Mesendoderm (in vitro differentiated cells): ENCODE measurements around the gene FGF23.

ENCODE experiments used
- DNase-seq: peaks from one replicate; pipeline ENCODE4 v3.0.0; 2013
- H2AK5ac ChIP-seq: 2 replicates; pipeline ENCODE4 v1.6.1; 2013; ENCODE audit warnings: low read length, inconsistent platforms
- H2BK120ac ChIP-seq: 2 replicates; pipeline ENCODE4 v1.6.1; 2013; ENCODE audit warnings: low read depth, mild to moderate bottlenecking, low read length, moderate library complexity, mixed read lengths
- H2BK15ac ChIP-seq: replicated peaks from 2 replicates; pipeline ENCODE4 v1.6.1; 2013; ENCODE audit warnings: low read depth, mild to moderate bottlenecking, moderate library complexity
- H2BK5ac ChIP-seq: 2 replicates; pipeline ENCODE4 v1.6.1; 2013; ENCODE audit warnings: low read length, inconsistent platforms
- H3K18ac ChIP-seq: 2 replicates; pipeline ENCODE4 v1.6.1; 2013; ENCODE audit warnings: mild to moderate bottlenecking, low read length, mixed read lengths
- H3K23ac ChIP-seq: one replicate; pipeline ENCODE4 v1.6.1; 2013; ENCODE audit warnings: low read length
- H3K27ac ChIP-seq: 2 replicates; pipeline ENCODE4 v1.5.1; 2013; ENCODE audit warnings: low read depth, mild to moderate bottlenecking, inconsistent platforms, low read length, moderate library complexity
- H3K27me3 ChIP-seq: 2 replicates; pipeline ENCODE4 v1.6.1; 2013; ENCODE audit warnings: low read length, control low read depth, mild to moderate bottlenecking, inconsistent platforms; ENCODE audit not compliant: insufficient read depth, poor library complexity
- H3K36me3 ChIP-seq: 2 replicates; pipeline ENCODE4 v1.6.1; 2013; ENCODE audit warnings: low read length, inconsistent platforms; ENCODE audit not compliant: control insufficient read depth, insufficient read depth
- H3K4ac ChIP-seq: one replicate; pipeline ENCODE4 v1.6.1; 2013; ENCODE audit warnings: low read depth, mild to moderate bottlenecking, low read length, moderate library complexity
- H3K4me1 ChIP-seq: 2 replicates; pipeline ENCODE4 v1.6.1; 2013; ENCODE audit warnings: low read depth, low read length, inconsistent platforms; ENCODE audit not compliant: control insufficient read depth
- H3K4me2 ChIP-seq: 2 replicates; pipeline ENCODE4 v1.6.1; 2013; ENCODE audit warnings: low read length
- H3K4me3 ChIP-seq: 2 replicates; pipeline ENCODE4 v1.5.1; 2013; ENCODE audit warnings: mild to moderate bottlenecking, low read length
- H3K56ac ChIP-seq: one replicate; pipeline ENCODE4 v1.6.1; 2013; ENCODE audit warnings: low read length
- H3K79me1 ChIP-seq: 2 replicates; pipeline ENCODE4 v1.6.1; 2013; ENCODE audit warnings: low read length, inconsistent platforms
- H3K79me2 ChIP-seq: 2 replicates; pipeline ENCODE4 v1.6.1; 2013; ENCODE audit warnings: mild to moderate bottlenecking, low read length; ENCODE audit not compliant: control insufficient read depth, insufficient read depth
- H3K9ac ChIP-seq: 2 replicates; pipeline ENCODE4 v1.6.1; 2013; ENCODE audit warnings: low read length, inconsistent platforms
- H4K5ac ChIP-seq: one replicate; pipeline ENCODE4 v1.6.1; 2013; ENCODE audit warnings: low read length
- H4K8ac ChIP-seq: one replicate; pipeline ENCODE4 v1.6.1; 2013; ENCODE audit warnings: low read depth, mild to moderate bottlenecking, control low read depth, low read length, moderate library complexity
- WGBS: extraction: QIAGEN DNeasy Blood & Tissue Kit; methylation state at CpG from one replicate; pipeline ENCODE4 v1.1.7; 2013; ENCODE audit warnings: low lambda C conversion rate, missing lambda C conversion rate; ENCODE audit not compliant: insufficient coverage; ENCODE audit errors: extremely low coverage; 5-methylcytosine and 5-hydroxymethylcytosine counted together

FGF23 gene

DNA sequence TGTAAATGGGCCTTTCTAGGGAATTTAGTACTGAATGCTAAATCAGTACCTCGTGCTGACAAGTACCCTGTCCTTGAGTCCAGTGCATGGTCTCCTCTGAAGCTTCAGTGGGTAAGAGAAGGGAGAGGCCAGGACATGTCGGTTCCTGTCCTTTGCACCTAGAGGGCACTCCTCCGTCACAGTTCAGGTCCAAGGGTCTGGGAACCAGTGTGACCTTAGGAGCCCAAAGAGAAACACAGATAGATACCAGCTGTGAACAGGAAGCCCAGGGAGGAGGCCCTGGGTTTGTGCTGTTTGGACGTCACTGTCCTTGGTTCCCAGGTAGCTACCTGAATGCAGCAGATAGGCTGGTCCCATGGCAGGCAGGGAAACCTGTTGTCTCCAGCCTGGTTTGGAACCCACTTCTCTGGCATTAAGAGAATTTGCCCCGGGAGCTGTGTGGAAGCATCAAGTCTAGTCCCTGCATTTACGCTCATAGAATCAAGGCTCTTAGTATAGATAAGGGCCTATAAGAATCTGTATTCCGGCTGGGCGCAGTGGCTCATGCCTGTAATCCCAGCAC is 3.9 kb upstream of the FGF23 start:
- Histone ChIP-seq H3K36me3 (no peaks in the 10 kb centered on the region), H3K4ac (no peak overlapping the region), H3K27ac (no peak overlapping the region), H3K56ac (no peak overlapping the region), H3K9ac (no peak overlapping the region), H3K23ac (no peak overlapping the region), H3K4me1 (peaks cover 2% of the 10 kb centered on the region), H3K4me3 (no peak overlapping the region), H3K18ac (no peak overlapping the region), H3K79me1 (no peaks in the 10 kb centered on the region), H3K27me3 (no peaks in the 10 kb centered on the region), H3K4me2 (no peak overlapping the region), H4K5ac (no peak overlapping the region), H2BK5ac (no peak overlapping the region), H4K8ac (no peak overlapping the region), H3K79me2 (no peaks in the 10 kb centered on the region), H2BK15ac (no peak overlapping the region), H2AK5ac (no peak overlapping the region), H2BK120ac (no peak overlapping the region)
- no CpG with 5 or more reads among the region's 8 CpGs for WGBS
- DNase-seq: peak; percentile 93

DNA sequence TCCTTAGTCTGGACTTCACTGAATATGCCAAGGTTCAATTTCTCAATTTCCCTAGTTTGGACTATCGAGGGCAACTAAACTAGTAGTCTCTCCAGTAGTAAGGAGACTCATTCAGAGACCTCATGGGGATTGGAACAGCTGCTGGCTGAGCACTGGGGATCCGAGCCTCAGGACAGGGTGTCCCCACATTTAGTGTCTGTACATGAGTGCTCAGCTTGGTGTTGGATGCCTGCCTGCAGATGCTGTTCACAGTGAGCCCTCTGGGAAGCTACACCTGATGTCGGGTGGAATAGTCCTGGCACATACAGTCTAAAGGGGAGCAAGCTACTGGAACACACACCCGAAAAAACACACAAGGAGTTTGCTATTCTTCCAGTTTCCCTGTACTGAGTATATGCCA is 820 bp upstream of the FGF23 start:
- H3K9ac ChIP-seq: no peak overlapping the region
- H3K4me2 ChIP-seq: no peak overlapping the region
- no peaks in the 10 kb centered on the region for H3K79me1 ChIP-seq
- peaks cover 2% of the 10 kb centered on the region for H3K4me1 ChIP-seq
- no peak overlapping the region for H3K56ac ChIP-seq
- H3K36me3 ChIP-seq: no peaks in the 10 kb centered on the region
- no peak overlapping the region for H3K27ac ChIP-seq
- H3K4ac ChIP-seq: no peak overlapping the region
- H2BK120ac ChIP-seq: no peak overlapping the region
- WGBS: no CpG with 5 or more reads among the region's 4 CpGs
- no peak overlapping the region for H4K5ac ChIP-seq
- DNase-seq: no peak
- H3K27me3 ChIP-seq: no peaks in the 10 kb centered on the region
- H3K4me3 ChIP-seq: no peak overlapping the region
- no peak overlapping the region for H3K18ac ChIP-seq
- no peak overlapping the region for H2BK5ac ChIP-seq
- no peak overlapping the region for H3K23ac ChIP-seq
- H3K79me2 ChIP-seq: no peaks in the 10 kb centered on the region
- no peak overlapping the region for H4K8ac ChIP-seq
- H2AK5ac ChIP-seq: no peak overlapping the region
- H2BK15ac ChIP-seq: no peak overlapping the region

DNA sequence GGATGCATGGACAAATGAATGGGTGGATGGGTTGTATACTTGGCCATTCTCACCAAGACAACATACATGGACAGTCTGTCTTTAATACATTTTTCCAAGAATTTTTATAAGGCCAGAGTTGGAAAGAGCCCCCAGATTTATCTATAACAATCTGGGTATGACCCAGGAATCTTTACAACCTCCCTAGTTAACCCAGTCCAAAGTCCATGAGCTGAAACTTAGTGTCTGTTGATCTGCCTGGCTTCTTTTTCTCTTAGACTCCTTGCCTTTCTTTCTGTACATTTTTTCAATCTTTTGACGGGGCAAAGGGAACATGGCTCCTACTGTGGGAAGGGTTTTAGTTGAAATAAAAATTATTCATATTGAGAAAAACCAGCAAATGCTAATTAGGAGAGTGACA is 740 bp downstream of the FGF23 start:
- H4K5ac ChIP-seq: no peak overlapping the region
- H4K8ac ChIP-seq: no peak overlapping the region
- no peak overlapping the region for H2BK15ac ChIP-seq
- no CpG with 5 or more reads among the region's 1 CpG for WGBS
- DNase-seq: no peak
- no peak overlapping the region for H3K4me3 ChIP-seq
- no peak overlapping the region for H3K4me2 ChIP-seq
- no peaks in the 10 kb centered on the region for H3K79me2 ChIP-seq
- no peak overlapping the region for H3K9ac ChIP-seq
- no peaks in the 10 kb centered on the region for H3K79me1 ChIP-seq
- H3K56ac ChIP-seq: no peak overlapping the region
- H2BK5ac ChIP-seq: no peak overlapping the region
- H3K4ac ChIP-seq: no peak overlapping the region
- no peak overlapping the region for H2BK120ac ChIP-seq
- no peaks in the 10 kb centered on the region for H3K36me3 ChIP-seq
- no peak overlapping the region for H2AK5ac ChIP-seq
- no peak overlapping the region for H3K27ac ChIP-seq
- peaks cover 2% of the 10 kb centered on the region for H3K4me1 ChIP-seq
- H3K27me3 ChIP-seq: no peaks in the 10 kb centered on the region
- no peak overlapping the region for H3K23ac ChIP-seq
- no peak overlapping the region for H3K18ac ChIP-seq

DNA sequence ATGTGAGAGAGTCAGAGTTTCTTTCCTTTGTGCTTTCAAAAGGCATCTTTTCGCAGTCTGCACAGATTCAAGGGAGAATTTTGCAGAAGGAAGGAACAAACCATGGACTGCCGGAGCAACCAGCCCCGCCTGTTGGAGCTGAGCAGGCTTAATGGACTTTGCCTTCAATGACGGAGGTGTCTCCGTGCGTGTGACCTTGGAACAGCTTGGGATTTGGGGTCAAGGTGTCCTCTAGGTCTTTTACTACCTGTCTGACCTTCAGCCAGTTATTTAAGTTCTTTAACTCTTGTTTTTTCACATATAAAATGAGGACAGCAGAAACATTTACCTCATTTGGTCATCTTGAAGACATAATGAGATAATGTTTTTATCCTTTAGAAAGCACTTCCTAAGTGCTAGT is 4.1 kb downstream of the FGF23 start:
- Histone ChIP-seq H3K79me2 (no peaks in the 10 kb centered on the region), H3K79me1 (no peaks in the 10 kb centered on the region), H3K23ac (no peak overlapping the region), H4K8ac (no peak overlapping the region), H3K4me3 (no peak overlapping the region), H3K4ac (no peak overlapping the region), H3K4me1 (peaks cover 2% of the 10 kb centered on the region), H2BK120ac (no peak overlapping the region), H3K4me2 (no peak overlapping the region), H3K36me3 (no peaks in the 10 kb centered on the region), H4K5ac (no peak overlapping the region), H2BK15ac (no peak overlapping the region), H3K18ac (no peak overlapping the region), H2AK5ac (no peak overlapping the region), H2BK5ac (no peak overlapping the region), H3K27ac (no peak overlapping the region), H3K56ac (no peak overlapping the region), H3K27me3 (no peaks in the 10 kb centered on the region), H3K9ac (no peak overlapping the region)
- no peak for DNase-seq
- no CpG with 5 or more reads among the region's 6 CpGs for WGBS

- Histone ChIP-seq H2BK15ac (no peak overlapping the region), H4K8ac (no peak overlapping the region), H3K4me3 (no peak overlapping the region), H3K9ac (no peak overlapping the region), H2BK120ac (no peak overlapping the region), H2AK5ac (no peak overlapping the region), H3K79me2 (no peaks in the 10 kb centered on the region), H3K23ac (no peak overlapping the region), H3K36me3 (no peaks in the 10 kb centered on the region), H3K4ac (no peak overlapping the region), H3K56ac (no peak overlapping the region), H3K4me2 (no peak overlapping the region), H3K27me3 (no peaks in the 10 kb centered on the region), H3K4me1 (no peaks in the 10 kb centered on the region), H3K27ac (no peak overlapping the region), H4K5ac (no peak overlapping the region), H3K79me1 (no peaks in the 10 kb centered on the region), H2BK5ac (no peak overlapping the region), H3K18ac (no peak overlapping the region)
- WGBS: no CpG with 5 or more reads among the region's 2 CpGs
- no peak for DNase-seq
Observed at GRCh38 chr12:4372653-4373052, 6.9 kb downstream of the FGF23 start.

GRCh38 chr12:4370265-4370664 is 9.2 kb downstream of the FGF23 start:
- H3K9ac ChIP-seq: no peak overlapping the region
- H3K79me1 ChIP-seq: no peaks in the 10 kb centered on the region
- H3K27ac ChIP-seq: no peak overlapping the region
- H2AK5ac ChIP-seq: no peak overlapping the region
- H3K27me3 ChIP-seq: no peaks in the 10 kb centered on the region
- no peak overlapping the region for H4K8ac ChIP-seq
- no peaks in the 10 kb centered on the region for H3K36me3 ChIP-seq
- H2BK5ac ChIP-seq: no peak overlapping the region
- no peak overlapping the region for H3K4me3 ChIP-seq
- no peak overlapping the region for H3K4me2 ChIP-seq
- H3K56ac ChIP-seq: no peak overlapping the region
- no peak overlapping the region for H3K4ac ChIP-seq
- no peaks in the 10 kb centered on the region for H3K79me2 ChIP-seq
- H4K5ac ChIP-seq: no peak overlapping the region
- WGBS: no CpG with 5 or more reads among the region's 31 CpGs
- H2BK15ac ChIP-seq: no peak overlapping the region
- H3K18ac ChIP-seq: no peak overlapping the region
- no peak overlapping the region for H2BK120ac ChIP-seq
- DNase-seq: no peak
- H3K23ac ChIP-seq: no peak overlapping the region
- no peaks in the 10 kb centered on the region for H3K4me1 ChIP-seq
